Activated naive CD4-positive, alpha-beta T cell treated with anti-CD3 and anti-CD28 coated beads for 36 hours (primary cell): ENCODE measurements around the gene SPIN3. TPM values are rescaled to one million over a fixed set of nuclear protein-coding genes. Genes with fewer than 3 reads are reported as not detected.
"Not testable (repeated sequence)": the region's sequence is repeated elsewhere in the genome, so short reads cannot be mapped to it uniquely, and the experiment has no call there.

ENCODE experiments used
- CTCF ChIA-PET: fragments of 350-600 bp; sonication (Branson Sonifier 250); formaldehyde crosslinking; loops from one replicate; lab custom pipeline; 2021; ENCODE audit warnings: antibody characterized with exemption; lab: Charles Lee
- DNase-seq: peaks from one replicate; pipeline ENCODE4 v3.0.0-alpha.2; 2020
- H3K27ac Mint-ChIP-seq: one replicate; pipeline ENCODE4 v1.8.0; 2021; ENCODE audit warnings: mild to moderate bottlenecking, mixed read lengths
- H3K27me3 Mint-ChIP-seq: one replicate; pipeline ENCODE4 v1.8.0; 2021; ENCODE audit warnings: low read depth, mixed read lengths
- H3K36me3 Mint-ChIP-seq: one replicate; pipeline ENCODE4 v1.8.0; 2021; ENCODE audit warnings: low read depth, mixed read lengths
- H3K4me1 Mint-ChIP-seq: one replicate; pipeline ENCODE4 v1.8.0; 2021; ENCODE audit warnings: low read depth, mixed read lengths
- H3K4me3 Mint-ChIP-seq: one replicate; pipeline ENCODE4 v1.8.0; 2021; ENCODE audit warnings: mild to moderate bottlenecking, moderate library complexity, mixed read lengths
- H3K9me3 Mint-ChIP-seq: one replicate; pipeline ENCODE4 v1.8.0; 2021; ENCODE audit warnings: mixed read lengths
- intact Hi-C: fragments of 100-400 bp; cut with micrococcal nuclease; formaldehyde crosslinking; loops from one replicate; pipeline ENCODE4 v1.15.1; 2023
- total RNA-seq, 2 experiments: library from RNA; stranded (reverse); gene quantifications; one replicate each; pipeline ENCODE4 v1.2.3, GENCODE V29; 2021

Gene SPIN3
- total RNA-seq, 2 experiments from 2014 or later: 8.6 to 10.3 TPM

DNA sequence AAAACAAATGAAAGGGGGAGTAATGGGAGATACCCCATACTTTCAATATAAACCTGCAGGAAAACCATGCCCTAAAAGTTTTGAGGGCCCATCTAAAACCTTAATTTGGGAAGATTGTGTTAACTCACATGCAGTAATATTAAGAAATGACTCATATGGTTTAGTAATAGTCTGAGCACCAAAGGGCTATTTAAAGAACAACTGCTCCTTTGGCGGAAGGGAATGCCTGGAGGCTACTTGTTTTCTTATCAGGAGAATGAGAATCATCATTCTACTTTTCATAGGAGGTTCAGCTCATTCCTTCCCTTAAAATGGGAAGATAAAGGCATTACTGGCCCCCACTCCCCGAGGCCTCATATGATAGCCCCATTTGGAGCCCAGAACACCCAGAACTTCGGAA is 47.6 kb downstream of the SPIN3 start:
- Mint-ChIP-seq H3K27ac (no peak overlapping the region), H3K27me3 (no peaks in the 10 kb centered on the region), H3K4me3 (no peak overlapping the region), H3K4me1 (no peaks in the 10 kb centered on the region), H3K36me3 (peaks cover 2% of the 10 kb centered on the region), H3K9me3 (peaks cover 24% of the 10 kb centered on the region)
- DNase-seq: no peak
- CTCF ChIA-PET: no interaction called here
- intact Hi-C loops: no loop called here

DNA sequence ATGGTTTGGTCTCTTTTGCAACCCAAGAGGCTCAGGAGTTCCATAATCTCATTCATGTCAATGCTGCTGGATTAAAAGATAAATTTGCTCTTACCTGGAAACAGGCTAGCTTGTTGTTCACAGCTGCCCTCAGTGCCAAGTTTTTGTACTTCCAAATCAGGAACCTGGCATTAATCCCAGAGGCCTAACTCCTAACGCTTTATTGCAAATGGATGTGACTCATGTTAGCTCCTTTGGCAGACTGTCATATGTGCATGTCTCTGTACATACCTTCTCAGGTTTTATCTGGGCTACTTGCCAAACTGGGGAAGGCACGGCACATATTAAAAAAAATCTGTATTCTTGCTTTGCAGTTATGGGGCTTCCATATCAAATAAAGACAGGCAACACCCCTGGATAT is 49.1 kb downstream of the SPIN3 start:
- intact Hi-C loops, CTCF ChIA-PET, DNase-seq, H3K27ac Mint-ChIP-seq, H3K4me3 Mint-ChIP-seq, H3K27me3 Mint-ChIP-seq, H3K4me1 Mint-ChIP-seq, H3K36me3 Mint-ChIP-seq: not testable (repeated sequence)
- peaks cover 12% of the 10 kb centered on the region for H3K9me3 Mint-ChIP-seq

DNA sequence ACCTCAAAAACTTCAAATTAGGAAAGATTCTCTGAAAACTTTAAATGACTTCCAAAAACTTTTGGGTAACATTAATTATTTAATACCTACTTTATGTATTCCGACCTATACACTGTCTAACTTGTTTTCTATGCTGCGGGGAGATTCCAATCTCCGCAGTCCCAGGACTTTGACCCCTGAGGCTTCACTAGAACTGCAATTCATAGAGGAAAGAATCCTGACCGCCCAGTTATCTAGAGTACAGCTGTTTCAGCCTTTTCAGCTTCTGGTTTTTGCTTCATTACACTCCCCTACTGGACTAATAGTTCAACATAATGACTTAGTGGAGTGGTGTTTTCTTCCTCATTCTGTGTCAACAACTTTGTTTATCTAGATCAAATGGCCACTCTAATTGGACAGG is 50.1 kb downstream of the SPIN3 start:
- intact Hi-C loops: not testable (repeated sequence)

DNA sequence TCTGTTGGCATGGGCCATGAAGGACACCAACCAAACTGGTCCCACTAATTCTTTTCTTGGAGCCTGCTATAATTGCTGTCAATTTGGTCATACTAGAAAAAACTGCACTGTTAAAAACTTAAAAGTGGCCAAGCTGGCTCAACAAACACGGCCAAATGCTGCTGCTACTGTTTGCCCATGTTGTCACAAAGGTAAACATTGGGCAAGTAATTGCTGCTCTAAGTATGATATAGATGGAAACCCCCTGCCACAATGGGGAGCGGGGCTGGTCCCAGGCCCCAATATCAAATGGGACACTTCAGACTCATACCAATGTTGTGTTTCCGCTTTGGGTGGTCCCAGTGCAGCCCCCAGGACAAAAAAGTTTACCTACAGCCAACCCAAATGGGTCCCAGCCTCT is 52.1 kb downstream of the SPIN3 start:
- no peak overlapping the region for H3K27ac Mint-ChIP-seq
- H3K4me3 Mint-ChIP-seq: no peak overlapping the region
- H3K9me3 Mint-ChIP-seq: peaks cover 9% of the 10 kb centered on the region
- no peaks in the 10 kb centered on the region for H3K4me1 Mint-ChIP-seq
- peaks cover 1% of the 10 kb centered on the region for H3K36me3 Mint-ChIP-seq
- no peak for DNase-seq
- intact Hi-C loops: no loop called here
- no peaks in the 10 kb centered on the region for H3K27me3 Mint-ChIP-seq
- CTCF ChIA-PET: no interaction called here

More for the DNA sequence above, 50.1 kb downstream of the SPIN3 start:
- H3K9me3 Mint-ChIP-seq: peaks cover 11% of the 10 kb centered on the region
- H3K4me3 Mint-ChIP-seq, CTCF ChIA-PET, H3K36me3 Mint-ChIP-seq, DNase-seq, H3K27ac Mint-ChIP-seq, H3K4me1 Mint-ChIP-seq, H3K27me3 Mint-ChIP-seq: not testable (repeated sequence)

Other genes with a start within 250 kb of the SPIN3 start
- gene SPIN2B, start 126.0 kb upstream of the SPIN3 start, total RNA-seq: 1 to 10 TPM; 6.8 to 8.2 TPM
- under 1 TPM; 0.72 to 0.74 TPM for gene SPIN2A, start 141.9 kb upstream of the SPIN3 start, total RNA-seq